Measurements from ENCODE around the gene AKIRIN1. TPM values are rescaled to one million over a fixed set of nuclear protein-coding genes. Genes with fewer than 3 reads are reported as not detected.

The AKIRIN1 gene
- total and polyA plus RNA-seq, 10 of the 15 experiments (the other 5 are each of a cell fraction or from before 2014, with no cell fraction given): 7.5 to 72.3 (median 50.4) TPM

DNA sequence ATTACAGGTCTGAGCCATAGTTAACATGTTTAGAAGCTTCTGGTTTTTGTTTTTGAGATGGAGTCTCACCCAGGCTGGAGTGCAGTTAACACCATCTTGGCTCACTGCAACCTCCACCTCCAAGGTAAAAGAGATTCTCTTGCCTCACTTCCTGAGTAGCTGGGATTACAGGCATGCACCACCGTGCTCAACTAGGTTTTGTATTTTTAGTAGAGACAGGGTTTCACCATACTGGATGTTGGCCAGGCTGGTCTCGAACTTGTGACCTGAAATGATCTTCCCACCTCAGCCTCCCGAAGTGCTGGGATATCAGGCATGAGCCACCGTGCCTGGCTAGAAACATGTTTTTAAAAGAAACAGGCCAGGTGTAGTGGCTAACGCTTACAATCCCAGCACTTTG is 45.6 kb downstream of the AKIRIN1 start:
- no peak overlapping the region for H3K9ac ChIP-seq (ENCODE audit: control insufficient read depth, insufficient read depth, low read length)
- no peaks in the 10 kb centered on the region for H3K27me3 ChIP-seq (replicated peaks in 1 of 2; ENCODE audit: control insufficient read depth in 2 of 2, insufficient read depth in 2 of 2, low read length in 1 of 2)
- ChIA-PET SMC1A (ENCODE audit: uncharacterized antibody, unreplicated experiment) (interaction anchor here (1.5 kb wide), 1 partner anchor 11 kb away, joined by 3 read pairs; the partner anchor contains the start of gene NDUFS5), POLR2A (interaction anchor here (0.6 kb wide), 1 partner anchor 179 kb away, joined by 3 read pairs; no protein-coding TSS in a partner anchor), CTCF (interaction anchor here (0.6 to 0.8 kb wide), 2 partner anchors 502 to 669 kb away, joined by 4 read pairs; no protein-coding TSS in a partner anchor), RAD21 (ENCODE audit: unreplicated experiment) (no interaction called here)
- H2AFZ ChIP-seq (ENCODE audit: control insufficient read depth, low read depth, low read length): no peak overlapping the region
- intact Hi-C loops (cut with micrococcal nuclease; ENCODE audit: unreplicated experiment): no loop called here
- WGBS (ENCODE audit: insufficient coverage, insufficient replicate concordance, low lambda C conversion rate, missing lambda C conversion rate): 96% methylated on average over 5 of the region's 5 CpGs
- FAIRE-seq: no peak
- no peak overlapping the region for H3K27ac ChIP-seq (ENCODE audit: control insufficient read depth, insufficient read depth)
- peaks cover 4% of the 10 kb centered on the region for H3K9me3 ChIP-seq (replicated peaks; ENCODE audit: control insufficient read depth, insufficient read depth, low read length)
- H4K20me1 ChIP-seq (ENCODE audit: control insufficient read depth, insufficient read depth): no peaks in the 10 kb centered on the region
- peaks cover 8% of the 10 kb centered on the region for H3K4me1 ChIP-seq (ENCODE audit: control insufficient read depth, insufficient read depth, low read length)
- in situ Hi-C loops (cut with MboI): no loop called here
- no peak for ATAC-seq
- BruUV-seq (replicated peaks): no TSS peak
- peaks cover 2 to 19% of the 10 kb centered on the region in 2 experiments for H3K36me3 ChIP-seq (ENCODE audit: control insufficient read depth in 2 of 2, insufficient read depth in 2 of 2, low read length in 1 of 2)
- DNase-seq (ENCODE audit: low read depth, low spot score): no peak
- no peaks in the 10 kb centered on the region; the same call in 1 of the 2 replicates for H3K79me2 ChIP-seq (ENCODE audit: control insufficient read depth, insufficient read depth, low read length)
- no peak overlapping the region for H3K4me3 ChIP-seq
- H3K4me2 ChIP-seq (ENCODE audit: control insufficient read depth, insufficient read depth): no peak overlapping the region
- TF ChIP-seq E2F8 (IDR thresholded peaks at IDR 0.05; ENCODE audit: low read depth, partially characterized antibody) (no peak), CREB1 (IDR thresholded peaks at IDR 0.05; ENCODE audit: low read depth) (no peak), ZZZ3 (IDR thresholded peaks at IDR 0.05; ENCODE audit: control insufficient read depth, insufficient read length, low read depth) (no peak), ZBTB4 (CRISPR knock-in tag; IDR thresholded peaks at IDR 0.05) (no peak), SUPT20H (IDR thresholded peaks at IDR 0.05; ENCODE audit: borderline replicate concordance, control insufficient read depth, low read depth, low read length) (no peak), CHD2 (IDR thresholded peaks at IDR 0.05; ENCODE audit: borderline replicate concordance, low read depth, low read length) (no peak), JUND (IDR thresholded peaks at IDR 0.05; ENCODE audit: low read depth, low read length) (no peak), E4F1 (IDR thresholded peaks at IDR 0.05; ENCODE audit: borderline replicate concordance, partially characterized antibody) (no peak)
- TF ChIP-seq, protein P1, sequence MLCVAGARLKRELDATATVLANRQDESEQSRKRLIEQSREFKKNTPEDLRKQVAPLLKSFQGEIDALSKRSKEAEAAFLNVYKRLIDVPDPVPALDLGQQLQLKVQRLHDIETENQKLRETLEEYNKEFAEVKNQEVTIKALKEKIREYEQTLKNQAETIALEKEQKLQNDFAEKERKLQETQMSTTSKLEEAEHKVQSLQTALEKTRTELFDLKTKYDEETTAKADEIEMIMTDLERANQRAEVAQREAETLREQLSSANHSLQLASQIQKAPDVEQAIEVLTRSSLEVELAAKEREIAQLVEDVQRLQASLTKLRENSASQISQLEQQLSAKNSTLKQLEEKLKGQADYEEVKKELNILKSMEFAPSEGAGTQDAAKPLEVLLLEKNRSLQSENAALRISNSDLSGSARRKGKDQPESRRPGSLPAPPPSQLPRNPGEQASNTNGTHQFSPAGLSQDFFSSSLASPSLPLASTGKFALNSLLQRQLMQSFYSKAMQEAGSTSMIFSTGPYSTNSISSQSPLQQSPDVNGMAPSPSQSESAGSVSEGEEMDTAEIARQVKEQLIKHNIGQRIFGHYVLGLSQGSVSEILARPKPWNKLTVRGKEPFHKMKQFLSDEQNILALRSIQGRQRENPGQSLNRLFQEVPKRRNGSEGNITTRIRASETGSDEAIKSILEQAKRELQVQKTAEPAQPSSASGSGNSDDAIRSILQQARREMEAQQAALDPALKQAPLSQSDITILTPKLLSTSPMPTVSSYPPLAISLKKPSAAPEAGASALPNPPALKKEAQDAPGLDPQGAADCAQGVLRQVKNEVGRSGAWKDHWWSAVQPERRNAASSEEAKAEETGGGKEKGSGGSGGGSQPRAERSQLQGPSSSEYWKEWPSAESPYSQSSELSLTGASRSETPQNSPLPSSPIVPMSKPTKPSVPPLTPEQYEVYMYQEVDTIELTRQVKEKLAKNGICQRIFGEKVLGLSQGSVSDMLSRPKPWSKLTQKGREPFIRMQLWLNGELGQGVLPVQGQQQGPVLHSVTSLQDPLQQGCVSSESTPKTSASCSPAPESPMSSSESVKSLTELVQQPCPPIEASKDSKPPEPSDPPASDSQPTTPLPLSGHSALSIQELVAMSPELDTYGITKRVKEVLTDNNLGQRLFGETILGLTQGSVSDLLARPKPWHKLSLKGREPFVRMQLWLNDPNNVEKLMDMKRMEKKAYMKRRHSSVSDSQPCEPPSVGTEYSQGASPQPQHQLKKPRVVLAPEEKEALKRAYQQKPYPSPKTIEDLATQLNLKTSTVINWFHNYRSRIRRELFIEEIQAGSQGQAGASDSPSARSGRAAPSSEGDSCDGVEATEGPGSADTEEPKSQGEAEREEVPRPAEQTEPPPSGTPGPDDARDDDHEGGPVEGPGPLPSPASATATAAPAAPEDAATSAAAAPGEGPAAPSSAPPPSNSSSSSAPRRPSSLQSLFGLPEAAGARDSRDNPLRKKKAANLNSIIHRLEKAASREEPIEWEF (IDR thresholded peaks at IDR 0.05; ENCODE audit: insufficient replicate concordance, low read depth, low read length): no peak
